Neuron (in vitro differentiated cells): ENCODE data around the gene GRIN2D.
"Not testable (repeated sequence)": the region's sequence is repeated elsewhere in the genome, so short reads cannot be mapped to it uniquely, and the experiment has no call there.

Experiments used
- H2AFZ ChIP-seq: one replicate; pipeline ENCODE4 v1.6.1; 2013; ENCODE audit warnings: low read depth, mild to moderate bottlenecking, inconsistent platforms, low read length, moderate library complexity
- H3K27me3 ChIP-seq: one replicate; pipeline ENCODE4 v1.6.1; 2013; ENCODE audit warnings: low read length; ENCODE audit not compliant: insufficient read depth
- H3K36me3 ChIP-seq: one replicate; pipeline ENCODE4 v1.6.1; 2013; ENCODE audit warnings: low read length; ENCODE audit not compliant: insufficient read depth
- H3K4me1 ChIP-seq: one replicate; pipeline ENCODE4 v1.6.1; 2013; ENCODE audit warnings: low read length; ENCODE audit not compliant: insufficient read depth
- H3K4me3 ChIP-seq: 2 replicates; pipeline ENCODE4 v1.5.1; 2013; ENCODE audit warnings: mild to moderate bottlenecking, low read length, moderate library complexity
- H3K9me3 ChIP-seq: one replicate; pipeline ENCODE4 v1.6.1; 2013; ENCODE audit warnings: low read length

Gene GRIN2D

GRCh38 chr19:48363500-48363809, 30.0 kb upstream of the GRIN2D start:
- H3K4me3 ChIP-seq = peak overlapping the region; percentile 55
- H3K36me3 ChIP-seq = no peaks in the 10 kb centered on the region
- H3K9me3 ChIP-seq = no peaks in the 10 kb centered on the region
- peak overlapping the region; percentile 48 for H2AFZ ChIP-seq
- no peaks in the 10 kb centered on the region for H3K4me1 ChIP-seq
- H3K27me3 ChIP-seq = no peaks in the 10 kb centered on the region

- Histone ChIP-seq H3K9me3 (no peaks in the 10 kb centered on the region), H3K27me3 (no peaks in the 10 kb centered on the region), H2AFZ (peak within 1 kb of the TSS; percentile 48), H3K4me1 (no peaks in the 10 kb centered on the region), H3K4me3 (peak within 1 kb of the TSS; percentile 55), H3K36me3 (no peaks in the 10 kb centered on the region)
These were observed 29.5 kb upstream of the GRIN2D start, which contains the start of the genes SYNGR4 and TMEM143 for GRCh38 chr19:48363810-48364597. SYNGR4 (plus strand) TSS chr19:48364367; CDS start chr19:48365843, 1,476 bp downstream. TMEM143 (minus strand) TSS chr19:48363940; CDS start chr19:48363920, 20 bp downstream.

- H2AFZ ChIP-seq = no peak overlapping the region
- H3K4me3 ChIP-seq = no peak overlapping the region
- H3K36me3 ChIP-seq = no peaks in the 10 kb centered on the region
- no peaks in the 10 kb centered on the region for H3K4me1 ChIP-seq
- H3K27me3 ChIP-seq = no peaks in the 10 kb centered on the region
- H3K9me3 ChIP-seq = no peaks in the 10 kb centered on the region
These were observed 28.7 kb upstream of the GRIN2D start for GRCh38 chr19:48364598-48365348.

GRCh38 chr19:48365602-48366001, 27.9 kb upstream of the GRIN2D start:
- no peak overlapping the region for H3K4me3 ChIP-seq

GRCh38 chr19:48367855-48368254, 25.6 kb upstream of the GRIN2D start:
- no peaks in the 10 kb centered on the region for H3K9me3 ChIP-seq
- H3K36me3 ChIP-seq = no peaks in the 10 kb centered on the region
- no peaks in the 10 kb centered on the region for H3K4me1 ChIP-seq
- H3K4me3 ChIP-seq = no peak overlapping the region
- no peaks in the 10 kb centered on the region for H3K27me3 ChIP-seq
- no peak overlapping the region for H2AFZ ChIP-seq

More at GRCh38 chr19:48365602-48366001, 27.9 kb upstream of the GRIN2D start:
- no peaks in the 10 kb centered on the region for H3K9me3 ChIP-seq
- no peaks in the 10 kb centered on the region for H3K27me3 ChIP-seq
- no peaks in the 10 kb centered on the region for H3K4me1 ChIP-seq
- H2AFZ ChIP-seq = no peak overlapping the region
- H3K36me3 ChIP-seq = no peaks in the 10 kb centered on the region

GRCh38 chr19:48368936-48369335, 24.5 kb upstream of the GRIN2D start:
- no peaks in the 10 kb centered on the region for H3K9me3 ChIP-seq
- no peaks in the 10 kb centered on the region for H3K27me3 ChIP-seq
- H2AFZ ChIP-seq = no peak overlapping the region
- no peaks in the 10 kb centered on the region for H3K36me3 ChIP-seq
- H3K4me3 ChIP-seq = no peak overlapping the region
- no peaks in the 10 kb centered on the region for H3K4me1 ChIP-seq

- H2AFZ ChIP-seq = no peak overlapping the region
- no peaks in the 10 kb centered on the region for H3K4me1 ChIP-seq
- H3K4me3 ChIP-seq = no peak overlapping the region
- no peaks in the 10 kb centered on the region for H3K36me3 ChIP-seq
- no peaks in the 10 kb centered on the region for H3K9me3 ChIP-seq
- H3K27me3 ChIP-seq = no peaks in the 10 kb centered on the region
These were observed 22.5 kb upstream of the GRIN2D start for GRCh38 chr19:48370955-48371354.

GRCh38 chr19:48371367-48371766, 22.1 kb upstream of the GRIN2D start:
- H3K9me3 ChIP-seq = no peaks in the 10 kb centered on the region
- no peak overlapping the region for H3K4me3 ChIP-seq
- no peaks in the 10 kb centered on the region for H3K27me3 ChIP-seq

GRCh38 chr19:48371771-48372170, 21.7 kb upstream of the GRIN2D start:
- not testable (repeated sequence) for H3K4me1 ChIP-seq, H2AFZ ChIP-seq, H3K36me3 ChIP-seq, H3K4me3 ChIP-seq, H3K27me3 ChIP-seq, H3K9me3 ChIP-seq

More at GRCh38 chr19:48371367-48371766, 22.1 kb upstream of the GRIN2D start:
- no peaks in the 10 kb centered on the region for H3K36me3 ChIP-seq
- H3K4me1 ChIP-seq = no peaks in the 10 kb centered on the region
- H2AFZ ChIP-seq = no peak overlapping the region

- Histone ChIP-seq H2AFZ (no peak overlapping the region), H3K9me3 (no peaks in the 10 kb centered on the region), H3K36me3 (no peaks in the 10 kb centered on the region), H3K27me3 (no peaks in the 10 kb centered on the region), H3K4me1 (no peaks in the 10 kb centered on the region), H3K4me3 (no peak overlapping the region)
These were observed 20.6 kb upstream of the GRIN2D start for GRCh38 chr19:48372904-48373303.

- no peaks in the 10 kb centered on the region for H3K4me1 ChIP-seq
- no peaks in the 10 kb centered on the region for H3K27me3 ChIP-seq
- H3K36me3 ChIP-seq = no peaks in the 10 kb centered on the region
- H3K9me3 ChIP-seq = no peaks in the 10 kb centered on the region
- H2AFZ ChIP-seq = no peak overlapping the region
- no peak overlapping the region for H3K4me3 ChIP-seq
These were observed 19.9 kb upstream of the GRIN2D start for GRCh38 chr19:48373567-48373966.

- H2AFZ ChIP-seq = no peak overlapping the region
- H3K4me3 ChIP-seq = no peak overlapping the region
- no peaks in the 10 kb centered on the region for H3K4me1 ChIP-seq
- no peaks in the 10 kb centered on the region for H3K27me3 ChIP-seq
- peaks cover 12% of the 10 kb centered on the region for H3K36me3 ChIP-seq
- no peaks in the 10 kb centered on the region for H3K9me3 ChIP-seq
These were observed 15.3 kb upstream of the GRIN2D start for GRCh38 chr19:48378194-48378570.

- Histone ChIP-seq H2AFZ (no peak overlapping the region), H3K4me3 (no peak overlapping the region), H3K9me3 (no peaks in the 10 kb centered on the region), H3K36me3 (peaks cover 20% of the 10 kb centered on the region), H3K4me1 (no peaks in the 10 kb centered on the region), H3K27me3 (no peaks in the 10 kb centered on the region)
These were observed 14.4 kb upstream of the GRIN2D start for GRCh38 chr19:48379058-48379457.
